Measurements from ENCODE around the gene RUFY2. TPM values are rescaled to one million over a fixed set of nuclear protein-coding genes. Genes with fewer than 3 reads are reported as not detected.
A peak's percentile ranks its signal among the peaks of the same experiment; 100 is the strongest.

The RUFY2 gene
- total and polyA plus RNA-seq, 8 donors, result 4.6 to 104 (median 27.6) TPM

GRCh38 chr10:68353537-68353936 lies 53.5 kb downstream of the RUFY2 start:
- H3K27me3 ChIP-seq, result no peaks in the 10 kb centered on the region
- no peak for DNase-seq
- H3K36me3 ChIP-seq, result peaks cover 22 to 85% (median 83%) of the 10 kb centered on the region in 4 donors
- WGBS, 5 donors, result 93 to 100% (median 97%) methylated on average over 2 of the region's 2 CpGs
- H3K4me3 ChIP-seq, result no peak overlapping the region
- TF ChIP-seq CTCF (IDR thresholded peaks at IDR 0.05) (no peak), POLR2AphosphoS5 (IDR thresholded peaks at IDR 0.05) (no peak), POLR2A (IDR thresholded peaks at IDR 0.05) (no peak), EP300 (IDR thresholded peaks at IDR 0.05) (no peak)
- intact Hi-C loops (cut with DNase I; ENCODE audit: low total_unique reads), result no loop called here
- H3K27ac ChIP-seq, result no peak overlapping the region
- no peaks in the 10 kb centered on the region for H3K4me1 ChIP-seq
- no peaks in the 10 kb centered on the region for H3K9me3 ChIP-seq

- intact Hi-C loops (cut with DNase I; ENCODE audit: low total_unique reads), result no loop called here
- no peaks in the 10 kb centered on the region for H3K4me1 ChIP-seq
- peak; percentile 36 to 70 for DNase-seq
- TF ChIP-seq POLR2A (IDR thresholded peaks at IDR 0.05), result no peak
- TF ChIP-seq CTCF (IDR thresholded peaks at IDR 0.05), result peak in 5 of 7 experiments; percentile 53 to 67 (median 60)
- peak in 1 of 3 donors; percentile 6 for TF ChIP-seq POLR2AphosphoS5 (IDR thresholded peaks at IDR 0.05)
- H3K27ac ChIP-seq, result no peak overlapping the region
- H3K4me3 ChIP-seq, result no peak overlapping the region
- WGBS, 5 donors, result 21 to 55% (median 48%) methylated on average over 2 of the region's 2 CpGs
- H3K27me3 ChIP-seq, result no peaks in the 10 kb centered on the region
- no peaks in the 10 kb centered on the region for H3K9me3 ChIP-seq
- H3K36me3 ChIP-seq, result peaks cover 42 to 88% (median 74%) of the 10 kb centered on the region in 4 donors
These were observed 58.8 kb downstream of the RUFY2 start for GRCh38 chr10:68348265-68348741.

GRCh38 chr10:68346774-68347173 lies 60.3 kb downstream of the RUFY2 start:
- Histone ChIP-seq H3K27ac (no peak overlapping the region), H3K9me3 (no peaks in the 10 kb centered on the region), H3K4me1 (no peaks in the 10 kb centered on the region), H3K4me3 (no peak overlapping the region), H3K27me3 (no peaks in the 10 kb centered on the region), H3K36me3 (peaks cover 45 to 88% (median 74%) of the 10 kb centered on the region in 4 donors)
- no peak for DNase-seq
- WGBS, 5 donors, result 74 to 90% (median 85%) methylated on average over 4 of the region's 4 CpGs
- TF ChIP-seq CTCF (IDR thresholded peaks at IDR 0.05) (no peak), EP300 (IDR thresholded peaks at IDR 0.05) (no peak), POLR2A (IDR thresholded peaks at IDR 0.05) (no peak), POLR2AphosphoS5 (IDR thresholded peaks at IDR 0.05) (no peak)
- intact Hi-C loops (cut with DNase I; ENCODE audit: low total_unique reads), result no loop called here

- Histone ChIP-seq H3K27ac (no peak overlapping the region), H3K27me3 (no peaks in the 10 kb centered on the region), H3K4me3 (no peak overlapping the region), H3K4me1 (no peaks in the 10 kb centered on the region), H3K9me3 (no peaks in the 10 kb centered on the region), H3K36me3 (peaks cover 51 to 88% (median 74%) of the 10 kb centered on the region in 4 donors)
- TF ChIP-seq POLR2AphosphoS5 (IDR thresholded peaks at IDR 0.05), result no peak
- no peak for TF ChIP-seq EP300 (IDR thresholded peaks at IDR 0.05)
- TF ChIP-seq POLR2A (IDR thresholded peaks at IDR 0.05), result no peak
- TF ChIP-seq CTCF (IDR thresholded peaks at IDR 0.05), result no peak
- WGBS, 5 donors, result 81 to 92% (median 88%) methylated on average over 4 of the region's 4 CpGs
- intact Hi-C loops (cut with DNase I; ENCODE audit: low total_unique reads), result no loop called here
- DNase-seq, result no peak
These were observed 61.5 kb downstream of the RUFY2 start for GRCh38 chr10:68345621-68346020.

All from stomach (tissue), 9 donors.